Measurements from ENCODE around the gene RYR1. TPM values are rescaled to one million over a fixed set of nuclear protein-coding genes. Genes with fewer than 3 reads are reported as not detected.

The RYR1 gene
- total RNA-seq, 1 donor from 2014 or later: 9.3 TPM

- peaks cover 3% of the 10 kb centered on the region for H3K27me3 Mint-ChIP-seq
- H3K4me3 Mint-ChIP-seq: no peak overlapping the region
- H3K4me1 Mint-ChIP-seq (ENCODE audit: unreplicated experiment): no peaks in the 10 kb centered on the region
- no peak overlapping the region for H3K27ac Mint-ChIP-seq
- H3K9me3 Mint-ChIP-seq: no peaks in the 10 kb centered on the region
- H3K36me3 Mint-ChIP-seq: no peaks in the 10 kb centered on the region
- no peak for TF ChIP-seq CTCF (conservative IDR thresholded peaks at IDR 0.05)
- DNase-seq (ENCODE audit: extremely low spot score, unreplicated experiment): no peak
These were observed 69.6 kb downstream of the RYR1 start for GRCh38 chr19:38503077-38503410.

GRCh38 chr19:38505958-38506357, 72.5 kb downstream of the RYR1 start:
- Mint-ChIP-seq H3K27ac (no peak overlapping the region), H3K9me3 (no peaks in the 10 kb centered on the region), H3K4me3 (no peak overlapping the region), H3K4me1 (ENCODE audit: unreplicated experiment) (no peaks in the 10 kb centered on the region), H3K36me3 (no peaks in the 10 kb centered on the region), H3K27me3 (peaks cover 11% of the 10 kb centered on the region)
- DNase-seq (ENCODE audit: extremely low spot score, unreplicated experiment): no peak
- no peak for TF ChIP-seq CTCF (conservative IDR thresholded peaks at IDR 0.05)

- Mint-ChIP-seq H3K27ac (no peak overlapping the region), H3K36me3 (no peaks in the 10 kb centered on the region), H3K4me3 (no peak overlapping the region), H3K9me3 (no peaks in the 10 kb centered on the region), H3K4me1 (ENCODE audit: unreplicated experiment) (no peaks in the 10 kb centered on the region), H3K27me3 (peaks cover 11% of the 10 kb centered on the region)
- DNase-seq (ENCODE audit: extremely low spot score, unreplicated experiment): no peak
- no peak for TF ChIP-seq CTCF (conservative IDR thresholded peaks at IDR 0.05)
These were observed 72.9 kb downstream of the RYR1 start for GRCh38 chr19:38506375-38506722.

- Mint-ChIP-seq H3K27ac (no peak overlapping the region), H3K4me3 (no peak overlapping the region), H3K9me3 (no peaks in the 10 kb centered on the region), H3K27me3 (peaks cover 9% of the 10 kb centered on the region), H3K4me1 (ENCODE audit: unreplicated experiment) (no peaks in the 10 kb centered on the region), H3K36me3 (no peaks in the 10 kb centered on the region)
- DNase-seq (ENCODE audit: extremely low spot score, unreplicated experiment): no peak
- no peak for TF ChIP-seq CTCF (conservative IDR thresholded peaks at IDR 0.05)
These were observed 73.4 kb downstream of the RYR1 start for GRCh38 chr19:38506723-38507550.

- Mint-ChIP-seq H3K4me3 (no peak overlapping the region), H3K27me3 (peaks cover 7% of the 10 kb centered on the region), H3K4me1 (ENCODE audit: unreplicated experiment) (no peaks in the 10 kb centered on the region), H3K27ac (no peak overlapping the region), H3K36me3 (no peaks in the 10 kb centered on the region), H3K9me3 (no peaks in the 10 kb centered on the region)
- no peak for TF ChIP-seq CTCF (conservative IDR thresholded peaks at IDR 0.05)
- DNase-seq (ENCODE audit: extremely low spot score, unreplicated experiment): no peak
These were observed 74.1 kb downstream of the RYR1 start for GRCh38 chr19:38507551-38508127.
